Activated T-cell treated with anti-CD3 and anti-CD28 coated beads for 48 hours (primary cell): ENCODE results near the gene NKAIN4.
"Not testable (repeated sequence)": the region's sequence is repeated elsewhere in the genome, so short reads cannot be mapped to it uniquely, and the experiment has no call there.

Experiments used
- DNase-seq: peaks from one replicate; pipeline ENCODE4 v3.0.0-alpha.2; 2020; ENCODE audit warnings: low read depth

Gene NKAIN4

GRCh38 chr20:63255931-63256704 is 1.9 kb upstream of the NKAIN4 start:
- DNase-seq: no peak

GRCh38 chr20:63254606-63255384 is 532 bp upstream of the NKAIN4 start:
- DNase-seq: no peak

- DNase-seq: no peak
These were observed 628 bp downstream of the NKAIN4 start for GRCh38 chr20:63253438-63254231.

GRCh38 chr20:63253065-63253437 is 1.2 kb downstream of the NKAIN4 start:
- DNase-seq: no peak

- no peak for DNase-seq
These were observed 2.0 kb downstream of the NKAIN4 start for GRCh38 chr20:63252284-63252711.

- not testable (repeated sequence) for DNase-seq
These were observed 2.9 kb downstream of the NKAIN4 start for GRCh38 chr20:63251350-63251749.

GRCh38 chr20:63249891-63250290 is 4.4 kb downstream of the NKAIN4 start:
- no peak for DNase-seq

- no peak for DNase-seq
These were observed 5.2 kb downstream of the NKAIN4 start for GRCh38 chr20:63248835-63249591.

GRCh38 chr20:63247671-63248228 is 6.5 kb downstream of the NKAIN4 start:
- no peak for DNase-seq

- no peak for DNase-seq
These were observed 7.6 kb downstream of the NKAIN4 start for GRCh38 chr20:63246490-63247288.

GRCh38 chr20:63244468-63244867 is 9.8 kb downstream of the NKAIN4 start:
- DNase-seq: no peak

GRCh38 chr20:63243604-63244247 is 10.5 kb downstream of the NKAIN4 start:
- no peak for DNase-seq

GRCh38 chr20:63242736-63243135 is 11.5 kb downstream of the NKAIN4 start:
- no peak for DNase-seq

GRCh38 chr20:63241272-63241671 is 13.0 kb downstream of the NKAIN4 start:
- DNase-seq: no peak

- no peak for DNase-seq
These were observed 14.3 kb downstream of the NKAIN4 start for GRCh38 chr20:63240004-63240403.

- DNase-seq: no peak
These were observed 14.8 kb downstream of the NKAIN4 start for GRCh38 chr20:63239431-63239830.

- DNase-seq: no peak
These were observed 15.6 kb downstream of the NKAIN4 start for GRCh38 chr20:63238514-63239125.

GRCh38 chr20:63238031-63238430 is 16.2 kb downstream of the NKAIN4 start:
- no peak for DNase-seq

- DNase-seq: no peak
These were observed 18.0 kb downstream of the NKAIN4 start for GRCh38 chr20:63236116-63236837.
